ENCODE results near the gene PEX14. TPM values are rescaled to one million over a fixed set of nuclear protein-coding genes. Genes with fewer than 3 reads are reported as not detected.

The PEX14 gene
- polyA plus RNA-seq, 3 donors: 2.2 to 8.8 (median 2.7) TPM

- Histone ChIP-seq H3K9me3 (replicated peaks in 1 of 2; ENCODE audit: control insufficient read depth in 1 of 2, insufficient read depth in 1 of 2, low read length in 2 of 2) (no peaks in the 10 kb centered on the region), H2AFZ (ENCODE audit: insufficient read depth, low read depth, low read length, poor library complexity, severe bottlenecking) (no peak overlapping the region), H4K20me1 (ENCODE audit: insufficient read depth, low read length) (no peaks in the 10 kb centered on the region), H3K4me3 (replicated peaks in 1 of 3; ENCODE audit: low read depth in 2 of 3, low read length in 3 of 3) (no peak overlapping the region), H3K27ac (ENCODE audit: low read depth in 1 of 2, low read length in 2 of 2) (no peak overlapping the region), H3K79me2 (ENCODE audit: insufficient read depth, low read length) (no peaks in the 10 kb centered on the region), H3K36me3 (replicated peaks in 1 of 2; ENCODE audit: control insufficient read depth in 1 of 2, insufficient read depth in 2 of 2, low read length in 2 of 2) (peaks cover 2 to 31% of the 10 kb centered on the region in 2 donors), H3K9ac (ENCODE audit: insufficient read depth, low read length, poor library complexity, severe bottlenecking) (no peak overlapping the region), H3K4me2 (replicated peaks; ENCODE audit: extremely low read depth, low read length, poor library complexity, severe bottlenecking) (no peak overlapping the region), H3K27me3 (ENCODE audit: control insufficient read depth in 2 of 2, insufficient read depth in 2 of 2, low read length in 2 of 2) (no peaks in the 10 kb centered on the region), H3K4me1 (ENCODE audit: control insufficient read depth in 1 of 2, insufficient read depth in 2 of 2, low read length in 2 of 2) (no peaks in the 10 kb centered on the region)
- TF ChIP-seq CTCF (IDR thresholded peaks at IDR 0.05): no peak
- intact Hi-C loops (cut with micrococcal nuclease): no loop called here
- no peak overlapping the region for H3K27ac Mint-ChIP-seq
- no peak overlapping the region for H3K4me3 Mint-ChIP-seq
- H3K9me3 Mint-ChIP-seq: no peaks in the 10 kb centered on the region
- H3K36me3 Mint-ChIP-seq: peaks cover 20 to 24% of the 10 kb centered on the region in 2 donors
- no peaks in the 10 kb centered on the region for H3K27me3 Mint-ChIP-seq (ENCODE audit: low read depth in 3 of 3)
- peaks cover 2% of the 10 kb centered on the region for H3K4me1 Mint-ChIP-seq
- WGBS (ENCODE audit: insufficient coverage): no CpG with 5 or more reads among the region's 3 CpGs
- DNase-seq: no peak
These were observed 132.5 kb downstream of the PEX14 start for GRCh38 chr1:10607228-10607627.

DNA sequence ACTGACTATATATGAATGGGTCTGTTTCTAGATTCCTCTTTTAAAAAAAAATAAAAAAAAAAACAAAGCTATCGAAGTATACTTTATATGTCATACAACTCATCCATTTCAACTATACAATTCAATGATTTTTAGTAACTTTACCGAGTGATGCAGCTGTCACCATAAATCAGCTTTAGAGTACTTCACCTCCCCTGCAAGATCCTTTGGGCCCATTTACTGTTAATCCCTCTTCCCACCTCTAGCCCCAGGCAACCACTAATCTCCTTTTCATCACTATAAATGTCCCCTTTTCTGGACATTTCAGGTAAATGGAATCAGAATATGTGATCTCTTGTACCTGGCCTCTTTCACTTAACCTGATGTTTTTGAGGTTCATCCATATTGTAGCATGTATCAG lies 133.9 kb downstream of the PEX14 start:
- H3K4me1 ChIP-seq (ENCODE audit: control insufficient read depth in 1 of 2, insufficient read depth in 2 of 2, low read length in 2 of 2): no peaks in the 10 kb centered on the region
- H3K79me2 ChIP-seq (ENCODE audit: insufficient read depth, low read length): no peaks in the 10 kb centered on the region
- H2AFZ ChIP-seq (ENCODE audit: insufficient read depth, low read depth, low read length, poor library complexity, severe bottlenecking): no peak overlapping the region
- Mint-ChIP-seq H3K27ac (no peak overlapping the region), H3K4me1 (peaks cover 2% of the 10 kb centered on the region), H3K9me3 (no peaks in the 10 kb centered on the region), H3K27me3 (ENCODE audit: low read depth in 3 of 3) (no peaks in the 10 kb centered on the region), H3K4me3 (no peak overlapping the region), H3K36me3 (peaks cover 23 to 26% of the 10 kb centered on the region in 2 donors)
- intact Hi-C loops (cut with micrococcal nuclease): no loop called here
- no peak overlapping the region for H3K9ac ChIP-seq (ENCODE audit: insufficient read depth, low read length, poor library complexity, severe bottlenecking)
- no peak overlapping the region for H3K27ac ChIP-seq (ENCODE audit: low read depth in 1 of 2, low read length in 2 of 2)
- DNase-seq: no peak
- no peak overlapping the region for H3K4me3 ChIP-seq (replicated peaks in 1 of 3; ENCODE audit: low read depth in 2 of 3, low read length in 3 of 3)
- H3K4me2 ChIP-seq (replicated peaks; ENCODE audit: extremely low read depth, low read length, poor library complexity, severe bottlenecking): no peak overlapping the region
- no peaks in the 10 kb centered on the region for H4K20me1 ChIP-seq (ENCODE audit: insufficient read depth, low read length)
- TF ChIP-seq CTCF (IDR thresholded peaks at IDR 0.05): no peak
- no peaks in the 10 kb centered on the region for H3K27me3 ChIP-seq (ENCODE audit: control insufficient read depth in 2 of 2, insufficient read depth in 2 of 2, low read length in 2 of 2)
- no peaks in the 10 kb centered on the region for H3K9me3 ChIP-seq (replicated peaks in 1 of 2; ENCODE audit: control insufficient read depth in 1 of 2, insufficient read depth in 1 of 2, low read length in 2 of 2)
- peaks cover 0 to 32% of the 10 kb centered on the region in 2 donors for H3K36me3 ChIP-seq (replicated peaks in 1 of 2; ENCODE audit: control insufficient read depth in 1 of 2, insufficient read depth in 2 of 2, low read length in 2 of 2)
- WGBS (ENCODE audit: insufficient coverage): 88% methylated on average over 1 of the region's 2 CpGs

Measured in CD14-positive monocyte (primary cell).